Stimulated activated naive CD4-positive, alpha-beta T cell treated with Interleukin-2 at 50 U/mL for 16 hours (primary cell): ENCODE measurements around the gene DHDH.
"Not testable (repeated sequence)": the region's sequence is repeated elsewhere in the genome, so short reads cannot be mapped to it uniquely, and the experiment has no call there.

Source experiments
- DNase-seq: peaks from one replicate; lab custom pipeline; 2025; lab: John Stamatoyannopoulos, UW

Gene DHDH

GRCh38 chr19:48918071-48918470, 15.4 kb upstream of the DHDH start:
- DNase-seq, result no peak

GRCh38 chr19:48918801-48919247, 14.7 kb upstream of the DHDH start:
- no peak for DNase-seq

- DNase-seq, result not testable (repeated sequence)
Observed at GRCh38 chr19:48919271-48919670, 14.2 kb upstream of the DHDH start.

- no peak for DNase-seq
Observed at GRCh38 chr19:48920949-48921348, 12.6 kb upstream of the DHDH start.

- no peak for DNase-seq
Observed at GRCh38 chr19:48921721-48922500, 11.6 kb upstream of the DHDH start.

- no peak for DNase-seq
Observed at GRCh38 chr19:48922548-48923490, 10.7 kb upstream of the DHDH start.

GRCh38 chr19:48925240-48925843, 8.2 kb upstream of the DHDH start:
- DNase-seq, result no peak

- DNase-seq, result not testable (repeated sequence)
Observed at GRCh38 chr19:48925890-48926289, 7.6 kb upstream of the DHDH start.

- DNase-seq, result no peak
Observed at GRCh38 chr19:48926909-48927308, 6.6 kb upstream of the DHDH start.

GRCh38 chr19:48927692-48928091, 5.8 kb upstream of the DHDH start:
- not testable (repeated sequence) for DNase-seq

GRCh38 chr19:48928164-48929025, 5.1 kb upstream of the DHDH start:
- DNase-seq, result no peak

GRCh38 chr19:48934837-48935236, 1.3 kb downstream of the DHDH start:
- DNase-seq, result no peak

- DNase-seq, result no peak
Observed at GRCh38 chr19:48935864-48936263, 2.4 kb downstream of the DHDH start.

- no peak for DNase-seq
Observed at GRCh38 chr19:48938256-48938655, 4.8 kb downstream of the DHDH start.

GRCh38 chr19:48940902-48941301, 7.4 kb downstream of the DHDH start:
- DNase-seq, result no peak

GRCh38 chr19:48943081-48943480, 9.6 kb downstream of the DHDH start:
- DNase-seq, result no peak

GRCh38 chr19:48945415-48945814, 11.9 kb downstream of the DHDH start:
- no peak for DNase-seq

- no peak for DNase-seq
Observed at GRCh38 chr19:48945817-48946216, 12.3 kb downstream of the DHDH start.

- DNase-seq, result no peak
Observed at GRCh38 chr19:48946463-48947257, 13.2 kb downstream of the DHDH start.

- DNase-seq, result no peak
Observed at GRCh38 chr19:48947258-48947542, 13.7 kb downstream of the DHDH start.

GRCh38 chr19:48950159-48950558, 16.7 kb downstream of the DHDH start:
- DNase-seq, result no peak
